Measurements from ENCODE around the gene AK8. TPM values are rescaled to one million over a fixed set of nuclear protein-coding genes. Genes with fewer than 3 reads are reported as not detected.

AK8 gene
- polyA plus RNA-seq, 3 donors = 0.08 TPM; not detected in 2

DNA sequence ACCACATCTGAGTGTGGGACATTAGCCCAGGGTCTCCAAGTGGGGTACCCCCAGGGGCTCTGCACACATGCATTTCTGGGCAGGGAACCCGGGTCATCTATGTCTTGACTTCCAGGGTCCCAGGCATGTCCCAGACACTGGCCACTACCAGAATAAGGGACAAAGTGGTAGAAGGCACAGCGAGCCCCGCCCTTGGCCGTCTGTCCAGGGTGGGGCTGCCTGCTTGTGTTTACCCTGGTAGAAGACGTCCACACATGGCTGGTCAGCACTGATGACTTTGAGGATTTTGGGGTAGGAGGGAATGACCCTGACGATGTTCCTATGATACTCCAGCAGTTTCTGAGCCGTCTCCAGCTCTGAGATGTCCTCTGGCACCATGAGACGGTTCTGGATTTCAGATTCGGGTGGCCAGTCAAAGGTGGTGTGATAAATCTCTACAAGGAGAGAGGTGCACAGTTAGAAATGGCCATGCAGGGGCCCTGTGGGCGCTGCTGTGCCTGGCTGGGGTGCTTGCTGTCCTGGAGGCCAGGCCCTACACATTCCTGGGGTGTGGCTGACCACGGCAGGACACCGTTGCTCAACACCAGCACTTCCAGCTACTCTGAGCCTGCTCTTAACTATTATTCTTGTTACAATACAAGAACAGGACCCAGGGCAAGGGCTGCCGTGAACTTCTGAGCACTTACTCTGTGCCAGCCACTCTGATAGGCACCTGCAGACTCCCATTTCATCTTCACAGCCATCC lies 51.3 kb downstream of the AK8 start:
- Histone ChIP-seq H3K4me1 (ENCODE audit: control insufficient read depth in 1 of 2, insufficient read depth in 2 of 2, low read length in 2 of 2) (no peaks in the 10 kb centered on the region), H3K4me2 (replicated peaks; ENCODE audit: extremely low read depth, low read length, poor library complexity, severe bottlenecking) (no peak overlapping the region), H4K20me1 (ENCODE audit: insufficient read depth, low read length) (no peaks in the 10 kb centered on the region), H3K9me3 (replicated peaks in 1 of 2; ENCODE audit: control insufficient read depth in 1 of 2, insufficient read depth in 1 of 2, low read length in 2 of 2) (no peaks in the 10 kb centered on the region), H3K9ac (ENCODE audit: insufficient read depth, low read length, poor library complexity, severe bottlenecking) (no peak overlapping the region), H3K36me3 (replicated peaks in 1 of 2; ENCODE audit: control insufficient read depth in 1 of 2, insufficient read depth in 2 of 2, low read length in 2 of 2) (no peaks in the 10 kb centered on the region), H2AFZ (ENCODE audit: insufficient read depth, low read depth, low read length, poor library complexity, severe bottlenecking) (no peak overlapping the region), H3K4me3 (replicated peaks in 1 of 3; ENCODE audit: low read depth in 2 of 3, low read length in 3 of 3) (no peak overlapping the region), H3K27ac (ENCODE audit: low read depth in 1 of 2, low read length in 2 of 2) (no peak overlapping the region), H3K27me3 (ENCODE audit: control insufficient read depth in 2 of 2, insufficient read depth in 2 of 2, low read length in 2 of 2) (no peaks in the 10 kb centered on the region), H3K79me2 (ENCODE audit: insufficient read depth, low read length) (no peaks in the 10 kb centered on the region)
- Mint-ChIP-seq H3K36me3 (no peaks in the 10 kb centered on the region), H3K27ac (no peak overlapping the region), H3K4me3 (no peak overlapping the region), H3K9me3 (no peaks in the 10 kb centered on the region), H3K4me1 (no peaks in the 10 kb centered on the region), H3K27me3 (ENCODE audit: low read depth in 3 of 3) (peaks cover 4 to 7% (median 5%) of the 10 kb centered on the region in 3 donors)
- 80% methylated on average over 10 of the region's 13 CpGs for WGBS (ENCODE audit: insufficient coverage)
- intact Hi-C loops (cut with micrococcal nuclease) = no loop called here
- DNase-seq = no peak
- TF ChIP-seq, protein P1, sequence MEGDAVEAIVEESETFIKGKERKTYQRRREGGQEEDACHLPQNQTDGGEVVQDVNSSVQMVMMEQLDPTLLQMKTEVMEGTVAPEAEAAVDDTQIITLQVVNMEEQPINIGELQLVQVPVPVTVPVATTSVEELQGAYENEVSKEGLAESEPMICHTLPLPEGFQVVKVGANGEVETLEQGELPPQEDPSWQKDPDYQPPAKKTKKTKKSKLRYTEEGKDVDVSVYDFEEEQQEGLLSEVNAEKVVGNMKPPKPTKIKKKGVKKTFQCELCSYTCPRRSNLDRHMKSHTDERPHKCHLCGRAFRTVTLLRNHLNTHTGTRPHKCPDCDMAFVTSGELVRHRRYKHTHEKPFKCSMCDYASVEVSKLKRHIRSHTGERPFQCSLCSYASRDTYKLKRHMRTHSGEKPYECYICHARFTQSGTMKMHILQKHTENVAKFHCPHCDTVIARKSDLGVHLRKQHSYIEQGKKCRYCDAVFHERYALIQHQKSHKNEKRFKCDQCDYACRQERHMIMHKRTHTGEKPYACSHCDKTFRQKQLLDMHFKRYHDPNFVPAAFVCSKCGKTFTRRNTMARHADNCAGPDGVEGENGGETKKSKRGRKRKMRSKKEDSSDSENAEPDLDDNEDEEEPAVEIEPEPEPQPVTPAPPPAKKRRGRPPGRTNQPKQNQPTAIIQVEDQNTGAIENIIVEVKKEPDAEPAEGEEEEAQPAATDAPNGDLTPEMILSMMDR (IDR thresholded peaks at IDR 0.05) = no peak

DNA sequence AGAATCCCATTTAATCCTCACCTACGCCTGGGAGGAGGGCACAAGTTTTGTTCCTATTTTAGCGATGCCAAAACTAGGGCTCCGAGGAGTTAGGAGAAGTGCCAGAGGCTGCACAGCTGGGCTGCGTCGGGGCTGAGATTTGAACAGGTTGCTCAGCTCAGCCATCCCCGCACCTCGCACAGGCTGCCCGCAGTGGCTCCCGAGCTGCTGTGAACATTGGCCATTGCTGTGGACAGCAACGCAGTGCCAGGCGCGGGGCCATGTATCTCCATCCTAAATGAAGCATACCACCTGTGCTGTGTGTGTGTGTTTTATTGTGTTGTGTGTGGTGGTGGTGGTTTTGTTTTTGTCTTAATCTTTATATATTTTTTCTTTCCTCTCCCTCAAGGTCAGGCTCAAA lies 52.0 kb downstream of the AK8 start:
- no peak overlapping the region for H2AFZ ChIP-seq (ENCODE audit: insufficient read depth, low read depth, low read length, poor library complexity, severe bottlenecking)
- Mint-ChIP-seq H3K4me1 (no peaks in the 10 kb centered on the region), H3K27ac (no peak overlapping the region), H3K9me3 (no peaks in the 10 kb centered on the region), H3K36me3 (no peaks in the 10 kb centered on the region), H3K27me3 (ENCODE audit: low read depth in 3 of 3) (peaks cover 4 to 7% (median 5%) of the 10 kb centered on the region in 3 donors), H3K4me3 (peak overlapping the region in 1 of 2 donors; percentile 34)
- H3K4me1 ChIP-seq (ENCODE audit: control insufficient read depth in 1 of 2, insufficient read depth in 2 of 2, low read length in 2 of 2) = no peaks in the 10 kb centered on the region
- no peak overlapping the region for H3K9ac ChIP-seq (ENCODE audit: insufficient read depth, low read length, poor library complexity, severe bottlenecking)
- H3K9me3 ChIP-seq (replicated peaks in 1 of 2; ENCODE audit: control insufficient read depth in 1 of 2, insufficient read depth in 1 of 2, low read length in 2 of 2) = no peaks in the 10 kb centered on the region
- H3K27ac ChIP-seq (ENCODE audit: low read depth in 1 of 2, low read length in 2 of 2) = no peak overlapping the region
- WGBS (ENCODE audit: insufficient coverage) = 91% methylated on average over 9 of the region's 12 CpGs
- H3K79me2 ChIP-seq (ENCODE audit: insufficient read depth, low read length) = no peaks in the 10 kb centered on the region
- H3K4me3 ChIP-seq (replicated peaks in 1 of 3; ENCODE audit: low read depth in 2 of 3, low read length in 3 of 3) = no peak overlapping the region
- H3K27me3 ChIP-seq (ENCODE audit: control insufficient read depth in 2 of 2, insufficient read depth in 2 of 2, low read length in 2 of 2) = no peaks in the 10 kb centered on the region
- H4K20me1 ChIP-seq (ENCODE audit: insufficient read depth, low read length) = no peaks in the 10 kb centered on the region
- no peaks in the 10 kb centered on the region for H3K36me3 ChIP-seq (replicated peaks in 1 of 2; ENCODE audit: control insufficient read depth in 1 of 2, insufficient read depth in 2 of 2, low read length in 2 of 2)
- H3K4me2 ChIP-seq (replicated peaks; ENCODE audit: extremely low read depth, low read length, poor library complexity, severe bottlenecking) = no peak overlapping the region
- no peak for DNase-seq
- TF ChIP-seq, protein P1 (IDR thresholded peaks at IDR 0.05) = no peak
- intact Hi-C loops (cut with micrococcal nuclease) = no loop called here
